Measurements from ENCODE around the gene ATP5PD.
A peak's percentile ranks its signal among the peaks of the same experiment; 100 is the strongest.

Gene ATP5PD

DNA sequence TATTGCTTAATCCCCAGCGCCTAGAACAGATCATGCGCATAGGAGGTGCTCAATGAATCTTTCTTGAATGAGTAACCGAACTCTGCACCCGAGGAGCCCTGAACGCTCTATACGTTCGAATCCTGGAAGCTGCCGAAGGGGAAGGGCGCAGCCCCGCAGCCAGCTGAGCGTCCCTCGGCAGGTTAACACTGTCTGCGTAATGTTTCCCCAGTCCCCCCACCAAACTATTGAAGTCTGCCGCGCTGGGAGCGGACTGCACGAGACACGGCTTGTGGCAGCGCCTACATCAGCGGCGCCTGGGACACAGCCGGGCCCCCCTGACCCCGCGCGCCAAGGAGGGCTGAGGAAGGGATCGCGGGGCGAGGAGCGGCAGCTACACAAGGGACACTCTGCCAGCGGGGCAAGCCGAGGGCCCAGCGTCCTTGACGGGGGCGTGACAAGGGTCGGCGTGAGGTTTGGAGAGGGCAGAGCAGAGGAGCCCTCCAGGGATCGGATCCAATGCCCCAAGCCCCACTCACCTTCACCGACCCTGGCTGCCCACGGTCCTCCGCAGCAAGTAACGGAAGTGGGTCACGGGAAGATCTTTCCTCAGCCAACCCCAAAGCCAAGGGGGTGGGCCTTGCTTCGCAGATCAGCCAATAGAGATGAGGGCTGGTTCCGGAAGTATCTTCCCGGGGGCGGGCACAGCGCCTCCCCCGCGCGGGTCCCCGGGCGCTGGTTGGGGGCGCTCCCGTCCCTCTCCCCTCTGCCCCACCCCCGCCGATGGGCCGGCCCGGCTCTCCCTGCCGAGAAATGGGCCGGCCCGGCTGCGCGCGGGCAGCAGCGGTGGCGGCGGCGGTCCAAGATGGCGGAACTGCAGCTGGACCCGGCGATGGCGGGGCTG is at the start of gene ATP5PD, which contains the start of gene KCTD2:
ATP5PD (minus strand) TSS at position 563 of the 883 bp plus-strand sequence. CDS start 4,319 bp downstream, outside the sequence.
KCTD2 (plus strand) TSS at position 819 of the 883 bp plus-strand sequence; CDS start at position 845, 26 bp downstream.
- DNase-seq = peak; percentile 95 to 97

- DNase-seq = peak in 1 of 2 donors; percentile 50
Observed at GRCh38 chr17:75096082-75096625, 49.4 kb upstream of the ATP5PD start.

- DNase-seq = no peak
Observed at GRCh38 chr17:75094871-75095399, 48.2 kb upstream of the ATP5PD start.

DNA sequence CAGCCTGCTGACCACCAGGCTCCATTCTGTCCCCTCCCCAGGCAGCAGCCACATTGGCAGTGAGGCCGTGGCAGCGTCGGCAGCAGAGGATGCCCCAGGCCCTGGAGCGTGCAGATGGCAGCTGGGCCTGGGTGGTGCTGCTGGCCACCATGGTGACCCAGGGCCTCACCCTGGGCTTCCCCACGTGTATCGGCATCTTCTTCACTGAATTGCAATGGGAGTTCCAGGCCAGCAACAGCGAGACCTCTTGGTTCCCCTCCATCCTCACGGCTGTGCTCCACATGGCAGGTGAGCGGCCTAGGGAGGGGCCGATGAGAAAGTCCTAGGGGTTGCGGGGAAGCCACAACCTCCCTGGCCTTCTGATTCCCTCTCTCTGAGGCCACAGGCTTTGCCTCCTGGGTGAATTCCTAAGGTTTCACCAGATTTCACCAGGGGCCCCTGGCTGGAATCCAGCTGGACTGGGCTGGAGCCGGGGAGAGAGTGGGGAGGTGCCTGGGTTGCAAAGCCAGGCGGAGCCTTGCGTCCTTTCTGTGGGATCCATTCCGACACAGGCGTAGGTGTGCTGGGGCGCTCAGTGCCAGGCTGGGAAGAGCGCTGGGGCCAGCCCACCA is 46.9 kb upstream of the ATP5PD start:
- DNase-seq = no peak

- DNase-seq = no peak
Observed at GRCh38 chr17:75091855-75092327, 45.1 kb upstream of the ATP5PD start.

DNA sequence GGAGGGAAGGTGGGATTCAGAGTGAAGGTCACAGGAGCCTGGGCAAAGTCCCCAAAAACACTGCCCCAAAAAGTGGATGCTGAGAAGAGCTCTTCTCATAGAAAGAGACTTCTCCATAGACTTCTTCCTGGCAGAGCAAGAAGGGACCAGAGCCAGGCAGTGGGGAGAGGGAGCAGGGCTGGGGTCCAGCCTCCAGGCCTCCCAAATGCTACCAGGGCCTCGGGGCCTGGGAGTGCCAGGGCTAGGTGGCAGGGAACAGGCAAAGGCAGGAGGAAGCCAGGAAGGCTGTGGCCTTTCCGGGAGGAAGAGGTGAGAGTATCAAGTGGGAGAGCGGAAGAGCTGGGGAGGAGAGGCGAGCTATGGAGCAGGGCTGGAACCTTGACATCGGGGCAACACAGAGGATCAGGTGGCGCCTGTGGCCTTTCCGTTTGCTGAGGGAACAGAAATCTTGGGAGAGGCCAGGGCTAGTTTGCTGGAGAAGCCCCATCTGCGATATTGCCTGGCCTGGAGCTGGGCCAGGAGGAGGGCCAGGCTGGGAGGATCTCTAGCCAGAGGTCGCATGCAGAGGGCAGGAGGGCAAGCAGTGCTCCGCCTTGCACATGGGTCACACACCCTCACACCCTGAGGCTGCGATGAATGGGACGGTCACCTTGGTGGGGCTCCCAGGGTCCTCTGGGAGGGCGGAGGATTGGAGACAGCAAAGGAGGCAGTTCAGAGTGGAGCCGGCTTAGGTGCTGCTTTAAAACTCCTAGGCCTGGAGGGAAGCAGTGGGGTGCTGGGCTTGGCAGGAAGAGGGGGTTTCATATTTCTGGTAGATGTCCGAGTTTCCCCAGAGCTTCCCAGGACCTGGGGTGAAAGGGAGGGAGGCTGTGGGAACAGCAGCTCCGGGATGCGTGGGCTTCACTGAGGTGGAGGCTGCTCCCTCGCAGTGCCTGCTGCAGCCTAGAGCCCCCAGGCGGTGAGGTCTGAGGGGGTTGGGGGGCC is 44.4 kb upstream of the ATP5PD start:
- DNase-seq = no peak

GRCh38 chr17:75088465-75089417 is 42.0 kb upstream of the ATP5PD start:
- DNase-seq = peak in 1 of 2 donors; percentile 26

DNA sequence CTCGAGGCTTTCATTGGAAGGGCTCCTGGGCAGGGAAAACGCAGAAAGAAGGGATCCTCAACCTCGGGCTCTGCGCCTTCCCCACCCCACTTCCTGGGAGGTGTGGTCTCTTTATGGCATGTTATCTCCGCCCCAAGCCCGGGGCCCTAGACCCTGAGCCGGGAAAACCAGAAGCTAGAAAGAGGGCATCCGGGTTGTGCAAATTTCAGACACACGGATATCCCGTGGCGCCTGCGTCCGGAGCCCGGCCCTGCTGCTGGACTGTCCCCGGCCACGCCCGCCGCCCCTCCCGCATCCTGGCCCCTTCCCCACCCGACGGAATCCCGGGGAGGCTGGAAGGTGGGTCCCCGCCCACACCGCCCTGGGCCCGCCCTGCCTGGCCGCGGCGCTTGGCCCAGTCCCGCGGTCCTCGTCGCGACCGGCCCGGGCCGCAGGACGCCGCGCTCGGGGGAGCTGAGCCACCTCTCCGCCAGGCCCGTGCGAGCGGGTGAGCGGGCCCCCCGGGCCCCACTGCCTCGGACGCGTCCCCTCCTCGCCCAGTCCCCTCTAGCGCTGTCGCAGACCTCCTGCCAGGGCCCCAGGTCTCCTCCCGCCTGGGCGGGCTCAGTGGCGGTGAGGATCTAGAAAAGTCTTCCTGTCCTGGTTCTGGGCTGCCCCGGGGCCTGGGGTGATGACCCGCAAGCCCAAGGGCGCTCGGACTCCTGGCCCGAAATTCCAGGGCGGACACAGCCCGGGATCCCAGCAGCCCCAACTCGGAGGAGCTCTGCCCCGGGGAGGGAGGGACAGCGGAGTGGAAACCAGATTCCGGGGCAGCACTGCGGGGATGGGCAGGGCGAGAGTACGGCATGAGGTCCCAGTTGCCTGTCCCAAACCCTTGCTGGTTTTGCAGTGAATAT is 41.0 kb upstream of the ATP5PD start, which contains the start of gene SLC16A5:
SLC16A5 (plus strand) TSS at position 397 of the 896 bp plus-strand sequence. CDS start 5,683 bp downstream, outside the sequence.
- peak; percentile 57 to 64 for DNase-seq

- DNase-seq = no peak
Observed at GRCh38 chr17:75087182-75087557, 40.4 kb upstream of the ATP5PD start.

GRCh38 chr17:75086496-75087181 is 39.9 kb upstream of the ATP5PD start:
- DNase-seq = no peak

DNA sequence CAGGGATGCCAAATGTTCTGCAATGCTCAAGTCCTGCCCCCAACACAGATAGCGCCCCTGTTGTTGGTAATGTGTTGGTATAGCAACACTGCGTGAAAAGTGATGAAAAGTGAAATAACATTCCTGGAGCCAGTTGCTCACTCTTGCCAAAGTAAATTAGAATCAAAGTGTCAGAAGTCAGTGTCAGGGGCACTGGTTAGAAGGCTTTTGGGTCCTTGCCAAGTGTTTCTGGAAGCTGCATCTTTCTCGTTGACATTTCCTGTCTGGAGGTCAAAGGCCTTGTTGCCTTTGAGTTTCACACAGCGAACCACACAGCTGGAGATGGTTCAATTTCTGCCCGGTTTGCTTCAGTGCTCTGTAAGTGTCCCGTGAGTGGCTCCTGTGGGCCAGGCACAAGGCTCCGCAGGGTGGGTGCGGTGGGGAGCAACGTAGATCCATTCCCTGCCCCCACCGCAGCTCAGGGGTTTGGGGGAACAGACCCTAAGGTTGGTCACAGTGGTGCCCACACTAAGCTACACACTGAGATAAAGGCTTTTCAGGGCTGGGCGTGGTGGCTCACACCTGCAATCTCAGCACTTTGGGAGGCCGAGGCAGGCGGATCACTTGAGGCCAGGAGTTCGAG is 37.4 kb upstream of the ATP5PD start:
- DNase-seq = no peak

DNA sequence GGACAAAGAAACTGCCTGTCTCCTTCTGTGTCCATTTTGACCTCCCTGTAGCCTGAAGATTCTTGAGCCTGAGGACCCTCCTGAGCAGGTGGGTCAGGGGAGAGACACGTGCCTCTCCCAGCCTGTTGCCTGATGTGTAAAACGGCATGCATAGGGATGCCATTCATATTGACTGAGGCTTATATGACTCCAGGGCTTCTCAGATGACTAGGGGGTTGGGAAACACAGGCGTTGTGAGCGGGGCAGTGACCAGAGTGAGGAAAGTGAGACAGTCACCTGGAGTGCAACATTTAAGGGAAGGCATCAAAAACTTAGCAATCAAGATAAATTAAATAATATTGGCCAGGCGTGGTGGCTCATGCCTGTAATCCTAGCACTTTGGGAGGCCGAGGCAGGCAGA is 35.9 kb upstream of the ATP5PD start:
- DNase-seq = no peak

GRCh38 chr17:75081611-75082540 is 35.1 kb upstream of the ATP5PD start:
- no peak for DNase-seq

- no peak for DNase-seq
Observed at GRCh38 chr17:75079023-75079373, 32.2 kb upstream of the ATP5PD start.

DNA sequence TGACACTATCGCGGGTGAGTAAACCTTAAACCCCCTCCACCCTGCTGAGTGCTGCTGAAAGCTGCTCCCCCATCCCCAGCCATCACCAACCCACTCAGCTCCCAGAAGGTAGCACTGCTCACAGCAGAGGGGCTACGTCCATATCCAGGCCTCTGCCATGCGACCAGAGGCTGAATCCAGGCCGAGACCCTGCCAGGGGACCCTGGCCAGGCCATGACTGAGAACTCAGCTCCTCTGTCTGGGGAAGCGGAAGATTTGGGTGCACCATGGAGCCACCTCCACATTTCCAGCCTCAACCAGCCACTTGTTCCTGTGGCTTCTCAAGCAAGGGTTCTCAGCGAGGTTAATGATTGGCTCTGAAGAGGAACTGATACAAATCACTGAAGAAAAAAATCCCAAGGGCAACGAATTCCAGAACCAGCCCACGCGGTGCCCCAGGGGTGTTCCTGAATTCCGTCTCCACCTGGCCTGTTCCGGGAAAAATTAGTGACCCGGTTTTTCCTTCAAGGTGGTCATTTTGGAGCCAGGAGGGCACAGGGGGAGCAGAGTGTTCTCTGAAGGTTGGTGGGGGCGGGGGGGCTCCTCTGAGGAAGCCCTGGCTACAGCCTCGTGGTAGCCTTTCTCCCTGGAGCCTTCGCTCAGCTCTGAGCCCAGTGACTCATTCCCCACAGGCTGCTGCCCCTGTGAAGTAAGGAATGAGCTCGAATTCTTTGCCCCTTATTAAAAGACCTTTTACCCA is 31.7 kb upstream of the ATP5PD start:
- no peak for DNase-seq

- DNase-seq = peak; percentile 45 to 54
Observed at GRCh38 chr17:75077496-75078283, 30.9 kb upstream of the ATP5PD start.

Measured in CD4-positive, alpha-beta T cell treated with Interferon alpha-2 for 1 hour (primary cell).